ENCODE results near the gene TESK2. TPM values are rescaled to one million over a fixed set of nuclear protein-coding genes. Genes with fewer than 3 reads are reported as not detected.
A peak's percentile ranks its signal among the peaks of the same experiment; 100 is the strongest.

Gene TESK2
- total RNA-seq, 2 experiments from 2014 or later = 4.9 to 6.6 TPM

DNA sequence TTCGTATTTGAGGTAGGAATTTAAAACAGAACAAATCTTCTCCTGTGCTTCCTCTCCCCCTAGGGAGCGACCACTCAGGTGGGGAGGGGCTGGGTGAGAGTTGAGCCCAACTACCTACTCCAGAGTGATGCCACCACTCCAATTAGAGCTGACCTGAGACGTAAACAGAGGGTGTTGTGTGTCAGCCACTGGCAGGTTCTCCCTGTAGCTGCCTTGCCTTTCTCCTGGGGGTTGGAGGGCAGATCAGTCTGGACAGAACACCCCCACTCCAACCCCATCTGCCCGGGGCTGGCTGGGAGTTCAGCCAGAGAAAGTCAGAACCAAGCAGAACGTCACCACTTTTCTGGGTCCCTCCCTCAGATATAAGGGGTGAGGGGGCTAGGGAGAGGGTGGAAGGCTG is 162.3 kb downstream of the TESK2 start:
- Histone ChIP-seq H3K9me3 (ENCODE audit: low read length) (no peaks in the 10 kb centered on the region), H4K20me1 (ENCODE audit: insufficient read depth, low read length) (no peaks in the 10 kb centered on the region), H3K4me2 (ENCODE audit: low read length) (peak overlapping the region; percentile 86), H3K79me2 (ENCODE audit: insufficient read depth, low read depth, low read length) (peaks cover 7% of the 10 kb centered on the region; the same call in 1 of the 2 replicates), H3K4me1 (ENCODE audit: insufficient read depth, low read length, poor library complexity, severe bottlenecking) (peaks cover 34% of the 10 kb centered on the region), H3K4me3 (ENCODE audit: low read depth, low read length, poor library complexity, severe bottlenecking) (peak overlapping the region; percentile 71), H3K9me2 (ENCODE audit: insufficient read depth, low read length) (no peaks in the 10 kb centered on the region), H3K27ac (ENCODE audit: low read depth, low read length, poor library complexity, severe bottlenecking) (peak overlapping the region; percentile 57), H2AFZ (ENCODE audit: low read length) (no peak overlapping the region), H3K36me3 (ENCODE audit: insufficient read depth, low read length) (peaks cover 15% of the 10 kb centered on the region)
- no peak for TF ChIP-seq CTCF (conservative IDR thresholded peaks at IDR 0.05; ENCODE audit: low read length)
- TF ChIP-seq EZH2phosphoT487 (IDR thresholded peaks at IDR 0.05; ENCODE audit: borderline replicate concordance, low read depth, low read length) = no peak
- CTCF ChIA-PET (ENCODE audit: unreplicated experiment) = no interaction called here
- intact Hi-C loops (cut with micrococcal nuclease; ENCODE audit: unreplicated experiment) = loop anchor here (1.0 kb wide), 1 partner anchor 11 kb away; no protein-coding TSS in a partner anchor
- DNase-seq (ENCODE audit: low spot score) = no peak
- BruUV-seq (replicated peaks) = no TSS peak
- POLR2A ChIA-PET = interaction anchor here (0.8 to 7.5 kb wide), 5 partner anchors 11 to 317 kb away, joined by 3 to 45 read pairs (median 4); partner anchors contain the start of genes HECTD3, MUTYH, TOE1 and UROD

- peak overlapping the region; percentile 23; the same call in 1 of the 2 replicates for H2AFZ ChIP-seq (ENCODE audit: low read length)
- H3K4me2 ChIP-seq (ENCODE audit: low read length) = peak overlapping the region; percentile 86
- H4K20me1 ChIP-seq (ENCODE audit: insufficient read depth, low read length) = no peaks in the 10 kb centered on the region
- H3K36me3 ChIP-seq (ENCODE audit: insufficient read depth, low read length) = peaks cover 12% of the 10 kb centered on the region
- DNase-seq (ENCODE audit: low spot score) = peak; percentile 62
- TF ChIP-seq CTCF (conservative IDR thresholded peaks at IDR 0.05; ENCODE audit: low read length) (peak; percentile 42), EZH2phosphoT487 (IDR thresholded peaks at IDR 0.05; ENCODE audit: borderline replicate concordance, low read depth, low read length) (no peak)
- H3K9me2 ChIP-seq (ENCODE audit: insufficient read depth, low read length) = no peaks in the 10 kb centered on the region
- ChIA-PET CTCF (ENCODE audit: unreplicated experiment) (interaction anchor here (0.6 kb wide), 2 partner anchors 25 to 194 kb away, joined by 3 to 7 read pairs; partner anchors contain the start of gene PRDX1), POLR2A (interaction anchor here (0.8 to 7.5 kb wide), 9 partner anchors 8 to 316 kb away, joined by 3 to 45 read pairs (median 4); partner anchors contain the start of genes HECTD3, MUTYH, TOE1 and UROD)
- H3K4me3 ChIP-seq (ENCODE audit: low read depth, low read length, poor library complexity, severe bottlenecking) = peak overlapping the region; percentile 71
- no peaks in the 10 kb centered on the region for H3K9me3 ChIP-seq (ENCODE audit: low read length)
- BruUV-seq (replicated peaks) = no TSS peak
- peak overlapping the region; percentile 57 for H3K27ac ChIP-seq (ENCODE audit: low read depth, low read length, poor library complexity, severe bottlenecking)
- H3K4me1 ChIP-seq (ENCODE audit: insufficient read depth, low read length, poor library complexity, severe bottlenecking) = peaks cover 34% of the 10 kb centered on the region
- intact Hi-C loops (cut with micrococcal nuclease; ENCODE audit: unreplicated experiment) = loop anchor here (1.0 to 2.0 kb wide), 2 partner anchors 11 to 23 kb away; no protein-coding TSS in a partner anchor
- peaks cover 7% of the 10 kb centered on the region; the same call in 1 of the 2 replicates for H3K79me2 ChIP-seq (ENCODE audit: insufficient read depth, low read depth, low read length)
These were observed 163.1 kb downstream of the TESK2 start for GRCh38 chr1:45327644-45328515.

Measured in OCI-LY7 (cell line).